BJ (cell line): Measurements from ENCODE around the gene VASP. TPM values are rescaled to one million over a fixed set of nuclear protein-coding genes. Genes with fewer than 3 reads are reported as not detected.

Source experiments
- CTCF ChIA-PET: fragments of 350-600 bp; formaldehyde crosslinking; extraction: SDS; loops from one replicate; lab custom pipeline; 2021; ENCODE audit warnings: antibody characterized with exemption, inconsistent platforms; lab: Yijun Ruan, JAX
- POLR2A ChIA-PET: fragments of 300-600 bp; sonication (Branson Sonifier 250); formaldehyde crosslinking; extraction: SDS; loops from one replicate; lab custom pipeline; 2021; ENCODE audit warnings: antibody characterized with exemption; lab: Charles Lee
- DNase-seq: peaks from one replicate; pipeline ENCODE4 v3.0.0-alpha.2; 2011; ENCODE audit warnings: low read depth
- H3K27me3 ChIP-seq: 2 replicates; pipeline ENCODE4 v1.6.0; 2011; ENCODE audit warnings: low read length; ENCODE audit not compliant: control insufficient read depth, insufficient read depth
- H3K36me3 ChIP-seq: 2 replicates; pipeline ENCODE4 v1.5.1; 2011; ENCODE audit warnings: low read length; ENCODE audit not compliant: control insufficient read depth, insufficient read depth
- H3K4me3 ChIP-seq: 2 replicates; pipeline ENCODE4 v1.5.1; 2011; ENCODE audit warnings: low read depth, mild to moderate bottlenecking, control low read depth, low read length
- CTCF ChIP-seq: IDR thresholded peaks from 2 replicates; pipeline ENCODE4 v1.5.1; 2011; ENCODE audit warnings: low read depth, mild to moderate bottlenecking, control low read depth, inconsistent platforms, low read length, moderate library complexity; ENCODE audit not compliant: insufficient read depth
- polyA plus RNA-seq: library from polyadenylated mRNA; depleted of rRNA; stranded (reverse); fragments of >200 nt; gene quantifications from 2 replicates; pipeline ENCODE4 v1.2.3, GENCODE V29; 2011

Gene VASP
- polyA plus RNA-seq, 1 experiment: 117 TPM

GRCh38 chr19:45512881-45513483 lies 5.7 kb downstream of the VASP start:
- no peak overlapping the region for H3K4me3 ChIP-seq
- peaks cover 8% of the 10 kb centered on the region for H3K36me3 ChIP-seq
- CTCF ChIA-PET: no interaction called here
- no peaks in the 10 kb centered on the region for H3K27me3 ChIP-seq
- POLR2A ChIA-PET: no interaction called here
- no peak for TF ChIP-seq CTCF
- no peak for DNase-seq

GRCh38 chr19:45514376-45515051 lies 7.2 kb downstream of the VASP start:
- H3K4me3 ChIP-seq: no peak overlapping the region
- ChIA-PET CTCF (interaction anchor here (1.8 to 2.2 kb wide), 2 partner anchors 127 to 129 kb away, joined by 5 to 6 read pairs; no protein-coding TSS in a partner anchor), POLR2A (no interaction called here)
- no peak for DNase-seq
- no peak for TF ChIP-seq CTCF
- no peaks in the 10 kb centered on the region for H3K27me3 ChIP-seq
- H3K36me3 ChIP-seq: peaks cover 9% of the 10 kb centered on the region

- no peak for DNase-seq
- POLR2A ChIA-PET: no interaction called here
- CTCF ChIA-PET: interaction anchor here (0.6 to 2.2 kb wide), 6 partner anchors 29 to 167 kb away, joined by 3 to 6 read pairs (median 5); no protein-coding TSS in a partner anchor
- H3K4me3 ChIP-seq: no peak overlapping the region
- no peaks in the 10 kb centered on the region for H3K27me3 ChIP-seq
- TF ChIP-seq CTCF: no peak
- peaks cover 10% of the 10 kb centered on the region for H3K36me3 ChIP-seq
Observed at GRCh38 chr19:45515081-45515624, 7.9 kb downstream of the VASP start.

- H3K4me3 ChIP-seq: no peak overlapping the region
- TF ChIP-seq CTCF: no peak
- ChIA-PET CTCF (interaction anchor here (0.5 to 2.2 kb wide), 9 partner anchors 11 to 166 kb away, joined by 3 to 6 read pairs (median 5); no protein-coding TSS in a partner anchor), POLR2A (no interaction called here)
- no peak for DNase-seq
- H3K36me3 ChIP-seq: peaks cover 13% of the 10 kb centered on the region
- H3K27me3 ChIP-seq: no peaks in the 10 kb centered on the region
Observed at GRCh38 chr19:45515807-45516401, 8.6 kb downstream of the VASP start.

GRCh38 chr19:45517238-45517637 lies 10.0 kb downstream of the VASP start:
- DNase-seq: no peak
- TF ChIP-seq CTCF: no peak
- Histone ChIP-seq H3K4me3 (no peak overlapping the region), H3K27me3 (no peaks in the 10 kb centered on the region), H3K36me3 (peaks cover 22% of the 10 kb centered on the region)
- POLR2A ChIA-PET: no interaction called here
- CTCF ChIA-PET: interaction anchor here (0.6 kb wide), 1 partner anchor 119 kb away, joined by 3 read pairs; no protein-coding TSS in a partner anchor
